HG02973 (cell line): ENCODE results near the gene POLA2.
A peak's percentile ranks its signal among the peaks of the same experiment; 100 is the strongest.
"Not testable (repeated sequence)": the region's sequence is repeated elsewhere in the genome, so short reads cannot be mapped to it uniquely, and the experiment has no call there.

Source experiments
- ATAC-seq: cut with Tn5 transposase; IDR thresholded peaks from one replicate; pipeline ENCODE4 v1.9.1; 2021; ENCODE audit warnings: moderate library complexity; ENCODE audit not compliant: unreplicated experiment

The POLA2 gene, protein sequence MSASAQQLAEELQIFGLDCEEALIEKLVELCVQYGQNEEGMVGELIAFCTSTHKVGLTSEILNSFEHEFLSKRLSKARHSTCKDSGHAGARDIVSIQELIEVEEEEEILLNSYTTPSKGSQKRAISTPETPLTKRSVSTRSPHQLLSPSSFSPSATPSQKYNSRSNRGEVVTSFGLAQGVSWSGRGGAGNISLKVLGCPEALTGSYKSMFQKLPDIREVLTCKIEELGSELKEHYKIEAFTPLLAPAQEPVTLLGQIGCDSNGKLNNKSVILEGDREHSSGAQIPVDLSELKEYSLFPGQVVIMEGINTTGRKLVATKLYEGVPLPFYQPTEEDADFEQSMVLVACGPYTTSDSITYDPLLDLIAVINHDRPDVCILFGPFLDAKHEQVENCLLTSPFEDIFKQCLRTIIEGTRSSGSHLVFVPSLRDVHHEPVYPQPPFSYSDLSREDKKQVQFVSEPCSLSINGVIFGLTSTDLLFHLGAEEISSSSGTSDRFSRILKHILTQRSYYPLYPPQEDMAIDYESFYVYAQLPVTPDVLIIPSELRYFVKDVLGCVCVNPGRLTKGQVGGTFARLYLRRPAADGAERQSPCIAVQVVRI

DNA sequence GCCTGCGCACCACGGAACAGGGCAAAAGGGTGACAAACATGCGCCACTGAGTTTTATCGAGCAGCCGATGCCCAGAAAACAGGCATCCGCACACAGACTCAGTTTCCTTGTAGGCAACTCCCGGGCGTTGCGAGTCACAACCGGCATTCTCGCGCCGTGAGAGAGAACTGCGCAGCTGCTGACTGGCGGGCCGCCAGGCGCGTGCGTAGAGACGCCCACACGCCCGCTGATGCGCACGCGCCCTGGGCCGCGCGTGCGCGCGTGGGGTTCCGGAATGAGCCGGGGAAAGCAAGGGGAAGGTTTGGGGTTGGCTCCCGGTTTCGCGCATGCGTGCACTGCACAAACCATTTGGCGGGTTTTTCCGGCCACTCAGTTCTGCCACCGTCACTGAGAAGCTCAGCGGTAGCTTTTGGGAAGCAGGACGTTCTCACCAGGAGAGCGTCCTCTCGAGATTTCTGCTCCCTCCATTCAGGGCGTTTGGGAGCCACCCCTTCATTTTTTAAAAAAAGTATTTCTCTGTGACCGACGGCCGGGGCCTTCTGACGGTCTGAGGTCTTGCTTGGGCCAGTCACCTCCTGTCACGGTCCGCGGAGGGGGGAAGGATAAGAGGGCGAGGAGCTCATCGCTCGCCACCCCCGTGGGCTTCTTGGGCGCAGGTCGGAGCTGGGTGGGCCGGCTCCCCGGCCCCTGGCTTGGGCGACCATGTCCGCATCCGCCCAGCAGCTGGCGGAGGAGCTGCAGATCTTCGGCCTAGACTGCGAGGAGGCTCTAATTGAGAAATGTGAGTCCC, at the start of gene POLA2:
Gene POLA2, plus strand, starts transcription at position 372 of the 790 bp plus-strand sequence. Its CDS starts 331 bp downstream, at position 703.
- ATAC-seq: peak; percentile 76

DNA sequence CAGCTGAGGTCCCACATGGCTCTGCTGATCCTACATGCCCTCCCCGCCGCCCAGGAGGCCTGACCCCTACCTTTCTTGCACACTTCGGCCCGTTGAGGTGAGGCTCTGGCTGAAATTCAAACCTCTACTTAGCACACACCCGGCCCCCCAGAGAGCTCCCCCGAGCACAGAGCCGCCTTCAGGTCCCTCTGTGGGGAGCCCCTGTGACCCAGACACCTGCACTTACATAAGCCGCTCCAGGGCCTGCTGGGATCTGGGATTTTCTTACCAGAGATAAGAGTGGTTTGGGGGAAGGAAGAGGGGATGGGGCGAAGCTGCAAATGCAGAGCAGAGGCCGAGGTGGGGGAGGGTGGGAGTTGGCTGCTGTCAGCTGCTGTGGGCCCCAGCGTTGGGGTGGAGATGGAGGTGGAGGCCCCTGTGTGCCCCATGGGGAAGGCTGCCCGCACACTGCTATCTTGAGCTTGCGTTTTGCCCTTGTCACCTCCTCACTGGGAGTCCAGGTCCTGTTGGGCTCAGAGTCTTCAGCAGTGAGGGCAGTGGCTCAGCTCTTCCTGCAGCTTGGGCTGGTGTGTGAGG, 49.4 kb upstream of the POLA2 start:
- ATAC-seq: no peak

DNA sequence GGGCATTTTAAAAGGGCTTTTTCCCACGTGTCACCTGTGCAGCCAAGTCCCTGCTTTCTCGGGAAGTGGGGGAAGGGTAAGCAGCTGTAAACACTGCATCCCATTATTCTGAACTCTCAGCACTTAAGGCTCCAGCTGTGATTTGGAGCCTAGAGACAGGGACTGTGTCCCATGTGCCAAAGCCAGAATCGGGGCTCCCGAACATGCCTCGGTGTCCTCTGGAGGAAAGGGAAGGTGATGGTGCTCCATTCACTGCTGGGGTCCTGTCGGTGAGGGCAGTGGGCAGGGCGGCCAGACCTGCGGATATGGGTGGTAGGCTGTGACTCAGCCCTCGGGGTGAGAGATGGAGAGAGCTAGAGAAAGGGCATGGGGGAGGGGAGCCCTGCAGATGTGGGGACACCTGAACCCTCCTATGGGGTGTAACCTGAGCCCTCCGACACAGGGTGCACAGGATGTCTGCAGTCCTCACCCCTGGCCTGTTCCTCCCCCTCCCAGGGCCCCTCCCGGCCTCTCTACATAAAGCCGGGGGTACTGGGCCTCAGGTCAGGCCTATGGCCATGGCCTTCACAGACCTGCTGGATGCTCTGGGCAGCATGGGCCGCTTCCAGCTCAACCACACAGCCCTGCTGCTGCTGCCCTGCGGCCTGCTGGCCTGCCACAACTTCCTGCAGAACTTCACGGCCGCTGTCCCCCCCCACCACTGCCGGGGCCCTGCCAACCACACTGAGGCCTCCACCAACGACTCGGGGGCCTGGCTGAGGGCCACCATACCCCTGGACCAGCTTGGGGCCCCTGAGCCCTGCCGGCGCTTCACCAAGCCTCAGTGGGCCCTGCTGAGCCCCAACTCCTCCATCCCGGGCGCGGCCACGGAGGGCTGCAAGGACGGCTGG, 48.2 kb upstream of the POLA2 start:
- no peak for ATAC-seq

DNA sequence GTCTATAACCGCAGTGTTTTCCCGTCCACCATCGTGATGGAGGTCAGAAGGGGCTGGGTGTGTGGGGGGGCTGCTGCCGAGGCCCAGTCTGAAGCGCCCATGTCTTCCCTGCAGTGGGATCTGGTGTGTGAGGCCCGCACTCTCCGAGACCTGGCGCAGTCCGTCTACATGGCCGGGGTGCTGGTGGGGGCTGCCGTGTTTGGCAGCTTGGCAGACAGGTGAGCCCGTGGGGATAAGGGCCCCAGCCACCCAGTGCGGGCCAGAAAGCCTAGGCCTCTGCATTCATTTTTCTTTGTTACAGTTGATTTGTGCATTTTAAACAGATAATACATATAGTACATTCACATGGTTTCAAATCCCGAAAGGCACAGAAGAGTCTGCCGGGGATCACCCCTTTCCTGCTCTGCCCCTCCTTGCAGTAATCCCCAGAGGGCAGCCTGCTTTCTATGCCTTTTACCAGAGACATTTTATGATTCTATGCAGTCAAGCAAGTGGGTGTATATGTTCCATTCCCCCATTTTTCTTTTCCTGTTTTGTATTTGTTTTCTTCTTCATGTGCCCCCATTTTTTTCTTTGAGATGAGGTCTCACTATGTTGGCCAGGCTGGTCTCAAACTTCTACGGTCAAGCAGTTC, 47.4 kb upstream of the POLA2 start:
- ATAC-seq: no peak

DNA sequence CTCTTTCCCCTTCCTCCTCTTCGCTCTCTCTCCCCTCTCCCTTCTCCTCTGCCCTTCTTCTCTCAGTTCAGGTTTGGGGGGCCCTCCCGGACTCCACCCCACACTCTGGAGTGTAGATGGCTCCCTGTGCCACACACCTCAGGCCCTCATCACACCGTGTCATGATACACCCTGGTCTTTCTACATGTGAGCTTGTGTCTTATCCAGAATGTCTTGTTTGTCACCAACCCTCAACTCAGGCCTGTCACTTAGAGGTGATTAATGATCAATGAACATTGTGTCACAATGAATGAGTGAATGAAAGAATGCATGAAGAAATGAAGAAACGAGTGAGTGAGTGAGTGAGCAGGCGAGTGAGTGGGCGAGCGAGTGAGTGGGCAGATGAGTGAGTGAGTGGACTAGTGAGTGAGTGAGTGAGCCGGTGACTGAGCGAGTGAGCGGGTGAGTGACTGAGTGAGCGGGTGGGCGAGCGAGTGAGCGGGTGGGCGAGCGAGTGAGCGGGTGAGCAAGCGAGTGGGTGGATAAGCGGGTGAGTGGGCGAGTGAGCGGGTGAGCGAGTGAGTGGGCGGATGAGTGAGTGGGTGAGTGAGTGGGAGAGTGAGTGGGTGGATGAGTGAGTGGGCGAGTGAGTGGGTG, 46.2 kb upstream of the POLA2 start:
- no peak for ATAC-seq

DNA sequence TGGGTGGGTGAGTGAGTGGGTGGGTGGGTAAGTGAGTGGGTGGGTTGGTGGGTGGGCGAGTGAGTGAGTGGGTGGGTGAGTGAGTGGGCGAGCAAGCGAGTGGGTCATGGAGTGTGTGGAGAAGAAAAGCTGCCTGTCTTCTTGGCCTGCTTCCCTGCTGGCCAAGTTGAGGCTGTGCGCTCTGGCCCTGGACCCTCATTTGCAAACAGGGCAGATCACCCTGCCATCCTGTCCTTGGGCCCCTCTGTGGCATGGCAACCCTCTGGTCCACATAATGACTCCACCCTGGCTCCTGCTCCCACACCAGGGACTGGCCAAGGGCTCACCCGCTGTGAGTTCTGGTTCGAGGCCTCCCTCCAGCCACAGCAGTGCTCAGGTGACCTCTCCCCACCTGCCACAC, 44.9 kb upstream of the POLA2 start:
- ATAC-seq: no peak

DNA sequence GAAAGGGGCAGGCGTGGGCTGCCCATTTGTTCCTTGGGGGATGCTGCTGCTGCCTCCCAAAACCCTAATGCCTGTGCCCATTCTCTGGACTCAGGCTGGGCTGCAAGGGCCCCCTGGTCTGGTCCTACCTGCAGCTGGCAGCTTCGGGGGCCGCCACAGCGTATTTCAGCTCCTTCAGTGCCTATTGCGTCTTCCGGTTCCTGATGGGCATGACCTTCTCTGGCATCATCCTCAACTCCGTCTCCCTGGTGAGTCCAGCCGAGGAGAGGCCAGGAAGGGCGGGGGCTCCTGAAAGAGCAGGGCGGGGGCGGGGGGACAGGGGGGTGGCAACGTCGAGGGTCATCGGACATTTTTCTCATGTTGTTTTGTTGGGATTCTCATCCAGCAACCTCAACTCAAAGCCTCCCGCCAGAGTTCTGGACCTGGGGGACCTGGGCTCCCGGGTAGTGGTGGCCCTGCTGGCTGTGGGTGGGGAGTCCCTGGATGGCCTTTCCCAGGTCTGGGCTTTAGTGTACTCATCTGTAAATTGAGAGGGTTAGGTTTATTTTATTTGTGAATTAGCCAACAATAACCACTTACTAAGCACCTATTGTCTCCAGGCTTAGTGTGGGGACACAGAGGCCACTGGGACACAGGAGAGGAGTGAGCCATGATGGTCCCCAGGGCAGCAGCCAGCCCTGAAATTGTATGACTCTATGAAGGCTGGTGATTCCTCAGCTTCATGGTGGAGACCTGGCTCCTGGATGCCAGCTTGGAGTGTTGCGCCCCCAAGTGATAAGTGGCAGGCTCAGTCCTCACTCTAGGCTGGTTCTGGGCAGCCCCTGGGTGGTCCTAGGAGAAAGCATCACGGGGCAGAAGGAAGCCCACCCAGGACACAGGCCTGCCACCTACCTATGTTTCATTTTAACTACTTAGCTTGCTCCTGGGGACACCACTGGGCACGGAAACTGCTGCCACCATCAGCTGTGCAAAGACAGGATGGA, 44.0 kb upstream of the POLA2 start:
- no peak for ATAC-seq

DNA sequence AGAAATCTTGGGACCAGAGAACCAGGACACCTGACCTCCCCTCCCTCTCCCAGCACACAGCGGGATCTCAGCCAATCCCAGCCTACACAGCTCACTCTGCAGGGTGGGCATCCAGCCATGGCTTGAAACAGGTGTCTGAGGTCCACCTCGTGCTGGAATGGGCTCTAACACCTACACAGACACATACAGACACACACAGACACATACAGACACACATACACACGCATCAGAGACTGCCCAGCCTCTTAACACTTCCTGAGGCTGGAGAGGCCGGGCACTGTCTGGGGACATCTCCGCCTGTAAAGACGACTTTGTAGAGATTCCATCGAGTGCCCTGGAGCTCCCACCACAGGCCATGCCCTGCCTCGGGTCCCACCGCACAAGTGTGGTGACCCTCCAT, 43.3 kb upstream of the POLA2 start:
- ATAC-seq: no peak

DNA sequence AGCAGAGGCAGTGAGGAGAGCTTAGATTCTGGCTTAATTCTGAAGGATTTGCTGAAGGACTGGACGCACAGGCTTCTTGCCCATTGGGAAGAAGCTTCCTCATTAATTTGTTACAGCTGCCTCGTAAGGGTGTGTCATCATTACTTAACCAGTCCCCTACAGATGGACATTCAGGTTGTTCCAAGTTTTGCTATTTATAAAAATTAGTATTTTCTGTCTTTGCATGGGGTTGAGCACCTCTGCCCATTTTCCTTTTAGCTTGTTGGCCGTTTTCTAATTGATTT, 41.9 kb upstream of the POLA2 start:
- ATAC-seq: no peak

DNA sequence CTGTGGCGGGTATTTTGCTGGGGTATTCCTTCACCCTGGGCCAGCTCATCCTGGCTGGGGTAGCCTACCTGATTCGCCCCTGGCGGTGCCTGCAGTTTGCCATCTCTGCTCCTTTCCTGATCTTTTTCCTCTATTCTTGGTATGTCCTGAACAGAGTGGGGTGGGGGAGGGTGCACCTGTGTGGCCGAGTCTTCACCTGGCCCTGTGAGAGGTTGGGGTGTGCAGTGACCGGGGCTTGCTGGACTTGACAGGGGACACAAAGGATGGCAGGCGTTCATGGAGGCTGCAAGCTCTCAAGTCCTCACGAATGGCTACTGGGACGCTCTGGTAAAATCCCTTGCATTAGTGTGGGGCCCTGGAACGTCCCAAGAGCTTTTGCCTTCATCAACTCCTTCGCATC, 40.7 kb upstream of the POLA2 start:
- no peak for ATAC-seq

DNA sequence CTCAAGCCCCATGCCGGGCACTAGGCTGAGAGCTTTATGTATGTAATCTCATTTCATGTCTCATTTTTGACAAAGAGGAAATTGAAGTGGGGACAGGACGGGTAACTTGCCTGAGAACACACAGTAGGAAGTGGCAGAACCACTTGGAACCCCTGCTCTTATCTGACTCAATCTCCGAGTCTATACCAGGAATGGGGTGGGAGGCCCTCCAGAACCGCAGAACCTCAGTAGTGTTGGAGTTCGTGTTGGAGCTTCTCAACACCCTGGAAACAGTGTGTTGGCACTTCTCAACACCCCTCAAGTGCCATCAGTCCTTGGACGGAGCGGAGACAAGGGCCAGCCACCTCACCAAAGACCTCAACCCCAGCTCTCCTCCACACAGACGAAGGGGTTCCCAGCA, 38.8 kb upstream of the POLA2 start:
- ATAC-seq: no peak

DNA sequence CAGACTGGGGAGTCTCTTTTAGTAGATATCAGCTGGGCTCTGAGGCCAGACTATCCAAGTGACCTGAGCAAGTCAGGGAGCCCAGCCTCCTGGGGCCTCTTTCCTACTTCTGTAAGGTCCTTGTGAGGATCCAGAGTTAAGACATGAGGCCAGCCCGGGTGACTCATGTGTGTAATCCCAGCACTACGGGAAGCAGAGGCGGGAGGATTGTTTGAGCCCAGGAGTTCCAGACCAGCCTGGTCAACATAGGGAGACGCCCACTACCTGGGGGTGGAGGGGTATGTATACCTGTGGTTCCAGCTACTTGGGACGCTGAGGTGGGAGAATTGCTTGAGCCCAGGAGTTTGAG, 36.9 kb upstream of the POLA2 start:
- ATAC-seq: no peak

DNA sequence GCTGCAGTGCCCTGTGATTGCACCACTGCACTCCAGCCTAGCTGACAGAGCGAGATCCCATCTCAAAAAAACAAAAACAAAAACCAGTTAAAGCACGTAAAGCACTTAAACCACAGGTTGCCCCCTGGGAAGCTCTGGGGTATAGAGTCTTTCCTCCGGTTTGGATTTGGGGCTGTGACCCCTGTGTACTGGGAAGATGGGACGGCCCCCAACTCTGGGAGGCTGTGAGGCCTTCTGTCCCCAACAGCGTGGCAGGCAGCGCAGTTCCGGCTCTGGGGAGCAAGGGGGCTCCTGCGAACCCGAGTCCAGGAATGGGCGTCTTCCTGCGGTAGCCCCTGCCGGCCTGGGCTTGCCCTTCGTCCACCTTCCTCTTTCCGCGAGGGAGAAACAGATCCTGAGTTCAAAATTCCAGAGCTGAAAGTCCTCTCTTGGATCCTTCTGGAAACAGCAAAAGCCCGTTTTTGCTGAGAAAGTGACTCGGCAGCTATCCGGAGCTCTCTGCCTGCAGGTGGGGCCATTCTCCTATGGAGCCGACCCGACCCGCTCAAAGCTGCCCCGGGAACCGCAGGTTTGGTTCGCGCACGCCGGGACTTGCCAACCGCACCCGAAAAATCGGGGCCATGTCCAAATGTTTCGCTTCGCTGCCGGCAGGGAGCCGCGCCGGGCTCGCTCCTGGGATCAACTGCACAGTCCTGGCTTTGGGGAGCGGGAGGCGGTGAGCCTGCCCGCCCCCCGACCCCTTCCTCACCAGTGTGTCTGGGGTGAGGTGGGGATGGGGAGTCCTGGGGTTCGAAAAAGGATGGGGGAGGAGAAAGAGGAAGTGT, 36.3 kb upstream of the POLA2 start:
- ATAC-seq: no peak

DNA sequence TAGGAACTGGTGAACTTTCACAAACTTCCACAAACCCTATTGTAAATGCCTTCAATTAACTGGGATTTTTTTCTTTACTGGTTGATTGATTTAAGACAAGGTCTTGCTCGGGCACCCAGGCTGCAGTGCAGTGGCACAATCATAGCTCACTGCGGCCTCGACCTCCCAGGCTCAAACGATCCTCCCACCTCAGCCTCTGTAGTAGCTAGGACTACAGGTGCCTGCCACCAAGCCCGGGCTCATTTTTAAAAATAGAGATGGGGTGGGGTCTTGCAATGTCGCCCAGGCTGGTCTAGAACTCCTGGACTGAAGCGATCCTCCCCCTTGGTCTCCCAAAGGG, 35.7 kb upstream of the POLA2 start:
- ATAC-seq: no peak

DNA sequence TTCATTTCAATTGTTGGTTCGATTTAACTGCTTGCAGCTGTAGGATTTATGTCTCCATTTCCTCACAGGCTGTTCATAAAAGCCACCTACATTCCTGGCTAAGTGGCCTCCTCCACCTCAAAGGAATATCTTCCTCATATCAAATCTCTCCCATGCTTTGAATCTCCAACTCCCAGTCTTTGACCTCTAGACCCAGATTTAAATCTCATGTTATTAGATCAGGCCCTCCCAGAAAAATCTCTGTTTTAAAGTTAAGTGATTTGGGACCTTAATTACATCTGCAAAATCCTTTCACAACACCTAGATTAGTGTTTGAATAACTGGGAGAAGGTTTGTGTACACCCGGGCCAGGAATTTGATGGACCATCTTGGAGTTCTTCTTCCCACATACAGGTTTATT, 33.9 kb upstream of the POLA2 start:
- no peak for ATAC-seq

DNA sequence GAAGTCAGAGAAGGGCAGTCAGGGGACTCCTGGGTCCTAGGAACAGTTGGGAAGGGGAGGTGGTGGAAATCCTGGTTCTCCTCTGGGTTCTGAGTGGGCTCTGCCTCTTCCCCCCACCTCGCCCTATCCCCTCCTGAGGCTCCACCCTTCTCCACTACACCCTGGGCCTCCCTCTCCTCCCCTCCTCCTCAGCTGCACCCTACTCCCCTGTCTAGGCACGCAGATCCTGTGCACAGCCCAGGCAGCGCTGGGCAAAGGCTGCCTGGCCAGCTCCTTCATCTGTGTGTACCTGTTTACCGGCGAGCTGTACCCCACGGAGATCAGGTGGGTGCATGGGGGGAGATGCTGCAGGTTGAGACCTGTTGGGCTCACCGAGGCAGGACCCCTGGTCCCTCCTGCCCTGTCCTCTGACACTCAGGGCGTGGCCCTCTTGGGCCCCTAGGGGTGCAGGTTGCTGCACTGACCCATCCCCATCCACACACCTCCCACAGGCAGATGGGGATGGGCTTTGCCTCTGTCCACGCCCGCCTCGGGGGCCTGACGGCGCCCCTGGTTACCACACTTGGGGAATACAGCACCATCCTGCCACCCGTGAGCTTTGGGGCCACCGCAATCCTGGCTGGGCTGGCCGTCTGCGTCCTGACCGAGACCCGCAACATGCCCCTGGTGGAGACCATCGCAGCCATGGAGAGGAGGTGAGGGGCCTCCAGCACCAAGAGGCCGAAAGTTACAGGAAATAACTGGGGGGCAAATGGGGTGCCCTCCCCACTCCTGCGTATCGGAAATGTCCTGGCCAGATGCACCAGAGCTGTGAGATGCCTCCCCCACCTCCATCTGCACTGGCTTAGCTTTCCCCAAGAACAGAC, 25.3 kb upstream of the POLA2 start:
- no peak for ATAC-seq

DNA sequence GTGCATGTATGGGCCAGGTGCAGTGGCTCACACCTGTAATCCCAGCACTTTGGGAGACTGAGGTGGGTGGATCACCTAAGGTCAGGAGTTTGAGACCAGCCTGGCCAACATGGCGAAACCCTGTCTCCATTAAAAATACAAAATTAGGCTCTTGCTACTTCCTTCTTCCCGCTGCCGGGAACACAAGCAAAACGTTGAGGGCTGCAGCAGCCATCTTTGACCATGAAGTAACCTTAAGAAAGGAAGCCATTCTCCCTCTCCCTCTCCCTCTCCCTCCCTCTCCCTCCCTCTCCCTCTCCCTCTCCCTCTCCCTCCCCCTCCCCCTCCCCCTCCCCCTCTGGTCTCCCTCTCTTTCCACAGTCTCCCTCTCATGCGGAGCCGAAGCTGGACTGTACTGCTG, 23.5 kb upstream of the POLA2 start:
- not testable (repeated sequence) for ATAC-seq
